HCT116 (cell line): ENCODE results near the gene GTF2F1. TPM values are rescaled to one million over a fixed set of nuclear protein-coding genes. Genes with fewer than 3 reads are reported as not detected.

ENCODE experiments used
- ATAC-seq: fragments of 200-7000 bp; cut with Tn5 transposase; 2 replicates; pipeline ENCODE4 v1.9.1; 2020; ENCODE audit warnings: mild to moderate bottlenecking, moderate library complexity
- BruUV-seq: library from RNA; stranded (reverse); fragments of 400-500 nt; replicated peaks from 2 replicates; lab custom pipeline; 2021; lab: Mats Ljungman, UMichigan
- CTCF ChIA-PET: fragments of 300-600 bp; sonication (Branson Sonifier 250); formaldehyde crosslinking; loops from one replicate; lab custom pipeline; 2021; ENCODE audit warnings: antibody characterized with exemption; lab: Charles Lee
- POLR2A ChIA-PET: fragments of 300-600, 350-600 bp; sonication (Branson Sonifier 250); formaldehyde crosslinking; loops from one replicate; lab custom pipeline; 2021; ENCODE audit warnings: antibody characterized with exemption; lab: Charles Lee
- RAD21 ChIA-PET, 2 experiments: fragments of 300-600 bp; sonication (Branson Sonifier 250); formaldehyde crosslinking; loops; one replicate each; lab custom pipeline; 2023; ENCODE audit warnings: low total read pairs in 2 of 2; ENCODE audit not compliant: uncharacterized antibody in 2 of 2, unreplicated experiment in 2 of 2, low non-redundant PET in 1 of 2; lab: Charles Lee
- DNase-seq: peaks from one replicate; pipeline ENCODE4 v3.0.0-alpha.2; 2010; ENCODE audit warnings: low read depth, low spot score
- H2AFZ ChIP-seq: fragments of 200-600 bp; shearing (Covaris generic), sonication (generic); 2 replicates; pipeline ENCODE4 v1.6.1; 2017; ENCODE audit warnings: low read depth, mixed run types, mixed read lengths, antibody characterized with exemption, low read length; ENCODE audit not compliant: poor library complexity, severe bottlenecking
- H3K27ac ChIP-seq: 2 replicates; pipeline ENCODE4 v1.5.1; 2012; ENCODE audit warnings: low read depth, low read length
- H3K27me3 ChIP-seq: fragments of 200-600 bp; sonication (generic); 2 replicates; pipeline ENCODE4 v1.6.1; 2016; ENCODE audit warnings: mixed run types, low read length, mixed read lengths; ENCODE audit not compliant: insufficient read depth
- H3K36me3 ChIP-seq, 2 experiments: fragments of 200-500 bp in 1 of 2; fragments of 200-600 bp in 1 of 2; sonication (Bioruptor generic) in 1 of 2; sonication (generic) in 1 of 2; 2 replicates each; pipeline versions ENCODE4 v1.5.1 to v1.6.1; 2014 to 2016; ENCODE audit warnings: low read length in 2 of 2, inconsistent platforms in 1 of 2, mixed read lengths in 1 of 2, mixed run types in 1 of 2; ENCODE audit not compliant: insufficient read depth in 2 of 2, control insufficient read depth in 1 of 2
- H3K4me1 ChIP-seq, 2 experiments: fragments of 200-600 bp in 1 of 2; sonication (generic) in 1 of 2; 2 replicates each; pipeline versions ENCODE4 v1.5.1 to v1.6.1; 2012 to 2017; ENCODE audit warnings: low read length in 2 of 2, inconsistent platforms in 1 of 2, mild to moderate bottlenecking in 1 of 2, mixed read lengths in 1 of 2, mixed run types in 1 of 2, moderate library complexity in 1 of 2; ENCODE audit not compliant: insufficient read depth in 2 of 2, control insufficient read depth in 1 of 2
- H3K4me2 ChIP-seq: fragments of 200-600 bp; sonication (generic); 2 replicates; pipeline ENCODE4 v1.6.1; 2017; ENCODE audit warnings: mixed run types, low read length, mixed read lengths
- H3K4me3 ChIP-seq, 2 experiments: fragments of 200-600 bp in 1 of 2; sonication (generic) in 1 of 2; replicated peaks in 1 of 2; 2 replicates each; pipeline ENCODE4 v1.5.1; 2011 to 2016; ENCODE audit warnings: low read length in 2 of 2, control low read depth in 1 of 2, low read depth in 1 of 2, mild to moderate bottlenecking in 1 of 2, mixed read lengths in 1 of 2, mixed run types in 1 of 2
- H3K79me2 ChIP-seq: fragments of 200-600 bp; sonication (generic); 2 replicates; pipeline ENCODE4 v1.6.1; 2017; ENCODE audit warnings: mild to moderate bottlenecking, mixed run types, low read length, moderate library complexity, mixed read lengths; ENCODE audit not compliant: insufficient read depth
- H3K9ac ChIP-seq: fragments of 200-600 bp; sonication (generic); 2 replicates; pipeline ENCODE4 v1.6.1; 2016; ENCODE audit warnings: low read length, mixed read lengths
- H3K9me2 ChIP-seq: fragments of 200-600 bp; sonication (generic), shearing (Covaris generic); 2 replicates; pipeline ENCODE4 v1.6.1; 2017; ENCODE audit warnings: mixed run types, mild to moderate bottlenecking, moderate library complexity; ENCODE audit not compliant: insufficient read depth
- H3K9me3 ChIP-seq, 2 experiments: fragments of 200-500 bp in 1 of 2; fragments of 200-600 bp in 1 of 2; sonication (Bioruptor generic) in 1 of 2; sonication (generic) in 1 of 2; 2 replicates each; pipeline ENCODE4 v1.6.1; 2014 to 2017; ENCODE audit warnings: low read length in 2 of 2, mixed read lengths in 2 of 2, inconsistent platforms in 1 of 2, low read depth in 1 of 2, mild to moderate bottlenecking in 1 of 2, mixed run types in 1 of 2, moderate library complexity in 1 of 2; ENCODE audit not compliant: control insufficient read depth in 1 of 2, insufficient read depth in 1 of 2
- H4K20me1 ChIP-seq: fragments of 200-600 bp; sonication (generic), shearing (Covaris generic); 2 replicates; pipeline ENCODE4 v1.6.1; 2017; ENCODE audit warnings: mixed run types, mild to moderate bottlenecking, moderate library complexity; ENCODE audit not compliant: insufficient read depth
- CTCF ChIP-seq, 3 experiments: fragments of 200-600 bp in 1 of 3; sonication (generic) in 1 of 3; IDR thresholded peaks in 2 of 3; conservative IDR thresholded peaks in 1 of 3; 2 replicates each; pipeline ENCODE4 v1.5.1; 2012 to 2017; ENCODE audit warnings: low read depth in 2 of 3, low read length in 2 of 3, antibody characterized with exemption in 1 of 3, borderline replicate concordance in 1 of 3, control low read depth in 1 of 3, mild to moderate bottlenecking in 1 of 3, mixed read lengths in 1 of 3, mixed run types in 1 of 3, moderate library complexity in 1 of 3; ENCODE audit not compliant: insufficient read depth in 1 of 3
- EGR1 ChIP-seq: IDR thresholded peaks from 2 replicates; pipeline ENCODE4 v1.6.1; 2012; ENCODE audit warnings: low read depth
- EZH2 ChIP-seq: fragments of 200-600 bp; sonication (generic); IDR thresholded peaks from 2 replicates; pipeline ENCODE4 v1.6.1; 2017; ENCODE audit warnings: antibody characterized with exemption, mixed run types
- FOSL1 ChIP-seq: IDR thresholded peaks from 2 replicates; pipeline ENCODE4 v1.6.1; 2012; ENCODE audit warnings: low read depth
- POLR2A ChIP-seq: IDR thresholded peaks from 2 replicates; pipeline ENCODE4 v1.7.0; 2011; ENCODE audit warnings: borderline replicate concordance; ENCODE audit not compliant: insufficient read depth, insufficient read length; ENCODE audit errors: extremely low read depth
- RAD21 ChIP-seq: IDR thresholded peaks from 2 replicates; pipeline ENCODE4 v1.6.1; 2012; ENCODE audit warnings: low read depth, mild to moderate bottlenecking
- SP1 ChIP-seq: IDR thresholded peaks from 2 replicates; pipeline ENCODE4 v1.6.1; 2012; ENCODE audit warnings: low read depth
- YY1 ChIP-seq: IDR thresholded peaks from 2 replicates; pipeline ENCODE4 v1.6.1; 2011; ENCODE audit warnings: low read length, low read depth, moderate library complexity, mild to moderate bottlenecking; ENCODE audit not compliant: insufficient replicate concordance; ENCODE audit errors: extremely low read depth
- ZBTB33 ChIP-seq: IDR thresholded peaks from 2 replicates; pipeline ENCODE4 v1.6.1; 2011; ENCODE audit warnings: mild to moderate bottlenecking, low read length, moderate library complexity; ENCODE audit not compliant: insufficient replicate concordance; ENCODE audit errors: extremely low read depth
- ZFX ChIP-seq: fragments of 450-650 bp; IDR thresholded peaks from 2 replicates; pipeline ENCODE4 v1.6.1; 2017
- intact Hi-C: fragments of 100-400 bp; cut with micrococcal nuclease; formaldehyde crosslinking; loops from 2 replicates; pipeline ENCODE4 v1.10.0; 2022
- total RNA-seq: library from RNA; stranded (reverse); gene quantifications from one replicate; pipeline ENCODE4 v1.2.1, GENCODE V29; 2021; ENCODE audit not compliant: unreplicated experiment
- TF ChIP-seq, protein P1 (sequence below): IDR thresholded peaks from 2 replicates; pipeline ENCODE4 v1.6.1; 2012
- TF ChIP-seq, protein P2 (sequence below): IDR thresholded peaks from 2 replicates; pipeline ENCODE4 v1.6.1; 2012; ENCODE audit warnings: low read depth

GTF2F1 gene
- total RNA-seq, 1 experiment from 2014 or later: 82.0 TPM

DNA sequence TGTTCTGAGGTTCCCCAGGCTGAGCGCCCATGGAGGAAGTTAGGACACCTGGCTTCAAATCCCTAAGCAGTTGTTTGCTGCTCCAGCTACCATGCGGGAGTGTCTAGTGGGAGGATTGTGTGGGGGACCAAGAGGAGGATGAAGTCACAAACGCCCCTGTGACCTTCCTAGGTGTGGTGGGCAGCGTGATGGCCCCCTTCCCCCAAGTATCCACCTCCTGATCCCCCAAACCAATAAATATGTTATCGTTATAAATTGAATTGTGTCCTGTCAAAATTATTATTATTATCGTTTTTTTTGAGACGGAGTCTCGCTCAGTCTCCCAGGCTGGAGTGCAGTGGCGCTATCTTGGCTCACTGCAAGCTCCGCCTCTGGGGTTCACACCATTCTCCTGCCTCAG is 40.7 kb upstream of the GTF2F1 start, which contains the start of gene SLC25A41:
TSS of gene SLC25A41 (minus strand) at position 101 of the 400 bp plus-strand sequence. CDS start at position 31, 70 bp downstream.
- Histone ChIP-seq H3K79me2 (no peaks in the 10 kb centered on the region), H3K4me1 (peaks cover 3 to 7% of the 10 kb centered on the region in 2 experiments; a peak in 3 of 4 replicates), H3K9me2 (no peaks in the 10 kb centered on the region), H3K27ac (no peak within 1 kb of the TSS), H3K9me3 (no peaks in the 10 kb centered on the region), H3K27me3 (no peaks in the 10 kb centered on the region), H3K4me2 (no peak within 1 kb of the TSS), H3K9ac (no peak within 1 kb of the TSS), H3K4me3 (no peak within 1 kb of the TSS), H4K20me1 (no peaks in the 10 kb centered on the region), H3K36me3 (no peaks in the 10 kb centered on the region), H2AFZ (no peak within 1 kb of the TSS)
- ChIA-PET CTCF (no interaction called here), POLR2A (no interaction called here), RAD21 (no interaction called here)
- BruUV-seq: no TSS peak
- DNase-seq (no peak), ATAC-seq (no peak)
- TF ChIP-seq POLR2A (no peak), EZH2 (no peak), FOSL1 (no peak), RAD21 (no peak), SP1 (no peak), EGR1 (no peak), ZBTB33 (no peak), CTCF (IDR thresholded peaks at IDR 0.05 in 2 of 3, conservative IDR thresholded peaks at IDR 0.05 in 1 of 3; ENCODE audit: borderline replicate concordance in 1 of 3, insufficient read depth in 1 of 3, low read depth in 2 of 3, low read length in 2 of 3) (no peak), YY1 (no peak), ZFX (no peak)
- TF ChIP-seq, protein P1, sequence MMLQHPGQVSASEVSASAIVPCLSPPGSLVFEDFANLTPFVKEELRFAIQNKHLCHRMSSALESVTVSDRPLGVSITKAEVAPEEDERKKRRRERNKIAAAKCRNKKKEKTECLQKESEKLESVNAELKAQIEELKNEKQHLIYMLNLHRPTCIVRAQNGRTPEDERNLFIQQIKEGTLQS: no peak
- TF ChIP-seq, protein P2, sequence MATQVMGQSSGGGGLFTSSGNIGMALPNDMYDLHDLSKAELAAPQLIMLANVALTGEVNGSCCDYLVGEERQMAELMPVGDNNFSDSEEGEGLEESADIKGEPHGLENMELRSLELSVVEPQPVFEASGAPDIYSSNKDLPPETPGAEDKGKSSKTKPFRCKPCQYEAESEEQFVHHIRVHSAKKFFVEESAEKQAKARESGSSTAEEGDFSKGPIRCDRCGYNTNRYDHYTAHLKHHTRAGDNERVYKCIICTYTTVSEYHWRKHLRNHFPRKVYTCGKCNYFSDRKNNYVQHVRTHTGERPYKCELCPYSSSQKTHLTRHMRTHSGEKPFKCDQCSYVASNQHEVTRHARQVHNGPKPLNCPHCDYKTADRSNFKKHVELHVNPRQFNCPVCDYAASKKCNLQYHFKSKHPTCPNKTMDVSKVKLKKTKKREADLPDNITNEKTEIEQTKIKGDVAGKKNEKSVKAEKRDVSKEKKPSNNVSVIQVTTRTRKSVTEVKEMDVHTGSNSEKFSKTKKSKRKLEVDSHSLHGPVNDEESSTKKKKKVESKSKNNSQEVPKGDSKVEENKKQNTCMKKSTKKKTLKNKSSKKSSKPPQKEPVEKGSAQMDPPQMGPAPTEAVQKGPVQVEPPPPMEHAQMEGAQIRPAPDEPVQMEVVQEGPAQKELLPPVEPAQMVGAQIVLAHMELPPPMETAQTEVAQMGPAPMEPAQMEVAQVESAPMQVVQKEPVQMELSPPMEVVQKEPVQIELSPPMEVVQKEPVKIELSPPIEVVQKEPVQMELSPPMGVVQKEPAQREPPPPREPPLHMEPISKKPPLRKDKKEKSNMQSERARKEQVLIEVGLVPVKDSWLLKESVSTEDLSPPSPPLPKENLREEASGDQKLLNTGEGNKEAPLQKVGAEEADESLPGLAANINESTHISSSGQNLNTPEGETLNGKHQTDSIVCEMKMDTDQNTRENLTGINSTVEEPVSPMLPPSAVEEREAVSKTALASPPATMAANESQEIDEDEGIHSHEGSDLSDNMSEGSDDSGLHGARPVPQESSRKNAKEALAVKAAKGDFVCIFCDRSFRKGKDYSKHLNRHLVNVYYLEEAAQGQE: no peak
- intact Hi-C loops: no loop called here
